PFSK-1 (cell line): ENCODE results near the gene RASGRF1.

ENCODE experiments used
- POLR2AphosphoS5 ChIP-seq: IDR thresholded peaks from 2 replicates; pipeline ENCODE4 v1.6.1; 2012; ENCODE audit warnings: low read depth, mild to moderate bottlenecking, control low read depth, low read length, moderate library complexity
- REST ChIP-seq, 2 experiments: IDR thresholded peaks; 2 replicates each; pipeline versions ENCODE4 v1.6.1 to v1.8.0; 2011 to 2012; ENCODE audit warnings: low read depth in 2 of 2, low read length in 2 of 2, control low read depth in 1 of 2, inconsistent platforms in 1 of 2, mild to moderate bottlenecking in 1 of 2, moderate library complexity in 1 of 2; ENCODE audit not compliant: insufficient read depth in 1 of 2
- SIN3A ChIP-seq: IDR thresholded peaks from 2 replicates; pipeline ENCODE4 v1.6.1; 2012; ENCODE audit warnings: mild to moderate bottlenecking, low read length, moderate library complexity, borderline replicate concordance; ENCODE audit not compliant: insufficient read depth
- TAF1 ChIP-seq: IDR thresholded peaks from 2 replicates; pipeline ENCODE4 v1.6.1; 2012; ENCODE audit warnings: low read length, control low read depth, borderline replicate concordance; ENCODE audit not compliant: insufficient read depth

- no peak for TF ChIP-seq REST (IDR thresholded peaks at IDR 0.05; ENCODE audit: insufficient read depth in 1 of 2, low read depth in 2 of 2, low read length in 2 of 2)
- TF ChIP-seq TAF1 = no peak
- no peak for TF ChIP-seq POLR2AphosphoS5
- TF ChIP-seq SIN3A = no peak
Measured at GRCh38 chr15:78938658-78939488, 151.7 kb downstream of the RASGRF1 start.
